WTC11 (cell line): ENCODE data around the gene EVI2A. TPM values are rescaled to one million over a fixed set of nuclear protein-coding genes. Genes with fewer than 3 reads are reported as not detected.

ENCODE experiments used
- ATAC-seq: fragments of 200-7000 bp; cut with Tn5 transposase; 2 replicates; pipeline ENCODE4 v1.10.0; 2021; ENCODE audit warnings: mild to moderate bottlenecking, moderate library complexity
- CTCF ChIA-PET: fragments of 300-600 bp; sonication (Branson Sonifier 250); formaldehyde crosslinking; loops from one replicate; lab custom pipeline; 2021; ENCODE audit warnings: antibody characterized with exemption; lab: Charles Lee
- POLR2A ChIA-PET: fragments of 350-600 bp; sonication (Branson Sonifier 250); formaldehyde crosslinking; loops from one replicate; lab custom pipeline; 2021; ENCODE audit warnings: antibody characterized with exemption; lab: Charles Lee
- DNase-seq: peaks from one replicate; pipeline ENCODE4 v3.0.0; 2021; ENCODE audit warnings: low spot score
- H3K27ac Mint-ChIP-seq: 2 replicates; pipeline ENCODE4 v1.8.0; 2021; ENCODE audit warnings: mixed read lengths
- H3K27me3 Mint-ChIP-seq: 2 replicates; pipeline ENCODE4 v1.8.0; 2021; ENCODE audit warnings: low read depth, mild to moderate bottlenecking, moderate library complexity, mixed read lengths
- H3K36me3 Mint-ChIP-seq: 2 replicates; pipeline ENCODE4 v1.8.0; 2021; ENCODE audit warnings: mixed read lengths
- H3K4me1 Mint-ChIP-seq: 2 replicates; pipeline ENCODE4 v1.8.0; 2022; ENCODE audit warnings: mixed read lengths
- H3K4me3 Mint-ChIP-seq: 2 replicates; pipeline ENCODE4 v1.8.0; 2021; ENCODE audit warnings: mild to moderate bottlenecking, moderate library complexity, mixed read lengths
- H3K9me3 Mint-ChIP-seq: 2 replicates; pipeline ENCODE4 v1.8.0; 2021; ENCODE audit warnings: mixed read lengths
- AFF4 ChIP-seq: sonication (generic); formaldehyde crosslinking; IDR thresholded peaks from 2 replicates; pipeline ENCODE4 v1.8.1; 2023; ENCODE audit warnings: mild to moderate bottlenecking, missing genetic modification reagents, borderline replicate concordance
- ATF3 ChIP-seq: sonication (generic); formaldehyde crosslinking; conservative IDR thresholded peaks from 2 replicates; pipeline ENCODE4 v1.8.1; 2022; ENCODE audit warnings: mild to moderate bottlenecking, missing genetic modification reagents
- CDX4 ChIP-seq: fragments of 250-450 bp; sonication (Bioruptor Pico); IDR thresholded peaks from 2 replicates; pipeline ENCODE4 v1.9.0; 2021; ENCODE audit warnings: moderate library complexity, mild to moderate bottlenecking, inconsistent platforms, borderline replicate concordance
- FOXK1 ChIP-seq: sonication (generic); formaldehyde crosslinking; IDR thresholded peaks from 2 replicates; pipeline ENCODE4 v1.8.0; 2022; ENCODE audit warnings: mild to moderate bottlenecking, moderate library complexity, missing genetic modification reagents
- FOXP1 ChIP-seq: sonication (generic); formaldehyde crosslinking; IDR thresholded peaks from 2 replicates; pipeline ENCODE4 v1.8.0; 2022; ENCODE audit warnings: missing genetic modification reagents, mild to moderate bottlenecking, moderate library complexity, borderline replicate concordance
- IRF1 ChIP-seq: sonication (generic); formaldehyde crosslinking; IDR thresholded peaks from 2 replicates; pipeline ENCODE4 v1.8.0; 2023; ENCODE audit warnings: missing genetic modification reagents
- JUN ChIP-seq: sonication (generic); formaldehyde crosslinking; IDR thresholded peaks from 2 replicates; pipeline ENCODE4 v1.8.0; 2023; ENCODE audit warnings: mild to moderate bottlenecking, missing genetic modification reagents
- PRDM15 ChIP-seq: sonication (generic); formaldehyde crosslinking; IDR thresholded peaks from 2 replicates; pipeline ENCODE4 v1.8.0; 2022; ENCODE audit warnings: missing genetic modification reagents
- RORB ChIP-seq: fragments of 250-450 bp; sonication (Bioruptor Pico); IDR thresholded peaks from 2 replicates; pipeline ENCODE4 v1.9.0; 2021; ENCODE audit warnings: mild to moderate bottlenecking
- TCF7 ChIP-seq: sonication (generic); formaldehyde crosslinking; IDR thresholded peaks from 2 replicates; pipeline ENCODE4 v1.8.0; 2022; ENCODE audit warnings: mild to moderate bottlenecking, low read depth, missing genetic modification reagents, moderate library complexity
- TEAD1 ChIP-seq: sonication (generic); formaldehyde crosslinking; IDR thresholded peaks from 2 replicates; pipeline ENCODE4 v1.8.0; 2022; ENCODE audit warnings: mild to moderate bottlenecking, missing genetic modification reagents
- ZNF219 ChIP-seq: sonication (generic); formaldehyde crosslinking; IDR thresholded peaks from 2 replicates; pipeline ENCODE4 v1.8.0; 2023; ENCODE audit warnings: missing genetic modification reagents, mild to moderate bottlenecking, borderline replicate concordance
- ZNF263 ChIP-seq: sonication (generic); formaldehyde crosslinking; IDR thresholded peaks from 2 replicates; pipeline ENCODE4 v1.8.1; 2022; ENCODE audit warnings: low read depth, mild to moderate bottlenecking, moderate library complexity, missing genetic modification reagents
- ZNF281 ChIP-seq: sonication (generic); formaldehyde crosslinking; IDR thresholded peaks from 2 replicates; pipeline ENCODE4 v1.8.0; 2023; ENCODE audit warnings: mild to moderate bottlenecking, missing genetic modification reagents
- ZNF416 ChIP-seq: fragments of 250-450 bp; sonication (Bioruptor Pico); IDR thresholded peaks from 2 replicates; pipeline ENCODE4 v1.9.0; 2021; ENCODE audit warnings: mild to moderate bottlenecking, inconsistent platforms
- total RNA-seq: library from RNA; stranded (reverse); gene quantifications from 3 replicates; pipeline ENCODE4 v1.2.3, GENCODE V29; 2021

EVI2A gene
- total RNA-seq, 1 experiment from 2014 or later = 0.15 TPM

GRCh38 chr17:31357839-31358394, 36.5 kb upstream of the EVI2A start:
- TF ChIP-seq JUN (CRISPR knock-in tag) (no peak), ZNF219 (CRISPR knock-in tag) (no peak), IRF1 (no peak), RORB (CRISPR knock-in tag) (no peak), ZNF281 (CRISPR knock-in tag) (no peak), ZNF263 (CRISPR knock-in tag) (no peak), TEAD1 (CRISPR knock-in tag) (no peak), TCF7 (CRISPR knock-in tag) (no peak), ATF3 (CRISPR knock-in tag) (no peak), AFF4 (CRISPR knock-in tag) (no peak), ZNF416 (CRISPR knock-in tag) (no peak), CDX4 (CRISPR knock-in tag) (no peak)
- ChIA-PET CTCF (no interaction called here), POLR2A (no interaction called here)
- no peak for DNase-seq
- H3K4me3 Mint-ChIP-seq = no peak overlapping the region
- no peaks in the 10 kb centered on the region for H3K4me1 Mint-ChIP-seq
- ATAC-seq = no peak
- no peaks in the 10 kb centered on the region for H3K9me3 Mint-ChIP-seq
- no peaks in the 10 kb centered on the region for H3K27me3 Mint-ChIP-seq
- peaks cover 24% of the 10 kb centered on the region for H3K36me3 Mint-ChIP-seq
- no peak overlapping the region for H3K27ac Mint-ChIP-seq

GRCh38 chr17:31357091-31357490, 35.7 kb upstream of the EVI2A start:
- H3K9me3 Mint-ChIP-seq = no peaks in the 10 kb centered on the region
- H3K27ac Mint-ChIP-seq = no peak overlapping the region
- ChIA-PET CTCF (no interaction called here), POLR2A (no interaction called here)
- TF ChIP-seq FOXP1 (CRISPR knock-in tag) (no peak), FOXK1 (no peak)
- peaks cover 24% of the 10 kb centered on the region for H3K36me3 Mint-ChIP-seq
- H3K4me1 Mint-ChIP-seq = no peaks in the 10 kb centered on the region
- DNase-seq (no peak), ATAC-seq (no peak)
- no peaks in the 10 kb centered on the region for H3K27me3 Mint-ChIP-seq
- no peak overlapping the region for H3K4me3 Mint-ChIP-seq

- ChIA-PET POLR2A (no interaction called here), CTCF (no interaction called here)
- Mint-ChIP-seq H3K36me3 (peaks cover 22% of the 10 kb centered on the region), H3K9me3 (no peaks in the 10 kb centered on the region), H3K27ac (no peak overlapping the region), H3K4me3 (no peak overlapping the region), H3K4me1 (no peaks in the 10 kb centered on the region), H3K27me3 (no peaks in the 10 kb centered on the region)
- DNase-seq (no peak), ATAC-seq (no peak)
- TF ChIP-seq JUN (CRISPR knock-in tag) (no peak), IRF1 (no peak), PRDM15 (CRISPR knock-in tag) (no peak)
Observed at GRCh38 chr17:31355935-31356334, 34.5 kb upstream of the EVI2A start.
